ENCODE results near the gene BICDL2.

The BICDL2 gene

DNA sequence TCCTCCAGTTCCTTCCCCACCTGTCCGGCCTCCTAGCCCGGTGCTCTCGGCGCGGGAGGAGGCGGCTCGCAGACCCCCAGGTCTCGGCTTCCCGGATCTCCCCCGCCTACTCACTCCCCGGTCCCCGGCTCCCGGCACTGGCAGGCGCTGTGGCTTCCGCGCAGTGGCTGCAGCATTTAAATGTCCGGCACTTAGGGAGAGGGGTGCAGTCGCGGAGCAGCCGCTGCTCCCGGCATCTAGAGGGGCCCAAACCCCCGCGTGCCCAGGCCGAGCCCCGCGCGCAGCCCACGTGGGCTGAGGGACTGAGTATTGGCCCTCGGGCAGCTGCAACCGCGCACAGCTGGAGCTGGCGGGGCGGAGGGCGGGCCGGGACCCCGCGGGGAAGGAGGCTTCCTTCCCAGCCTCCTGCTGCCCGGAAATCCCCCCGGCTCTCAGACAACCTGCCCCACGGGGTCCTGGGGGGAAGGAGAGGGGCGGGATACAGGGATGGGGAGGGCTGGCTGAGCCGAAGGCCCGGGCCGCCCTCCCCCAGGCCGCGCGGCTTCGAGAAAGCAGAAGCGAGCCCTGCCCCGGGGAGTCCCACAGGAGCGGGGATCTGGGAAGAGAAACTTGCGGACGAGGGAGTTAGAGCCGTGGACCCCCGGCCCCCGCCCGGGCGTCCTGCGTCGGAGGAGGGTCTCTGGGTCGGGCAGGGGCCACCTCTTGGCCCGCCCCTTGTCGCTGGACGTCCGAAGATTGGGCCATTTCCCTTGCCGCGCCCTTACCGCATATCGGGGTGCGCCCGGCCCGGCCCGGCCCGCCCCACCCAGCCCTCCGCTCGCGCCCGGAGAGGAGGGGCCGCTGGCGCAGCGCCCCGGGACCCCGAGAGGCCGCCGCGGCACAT, 9.3 kb upstream of the BICDL2 start, which contains the start of gene MMP25:
MMP25 (plus strand) TSS at position 804 of the 883 bp plus-strand sequence. CDS start 357 bp downstream, outside the sequence.
- FAIRE-seq = no peak

DNA sequence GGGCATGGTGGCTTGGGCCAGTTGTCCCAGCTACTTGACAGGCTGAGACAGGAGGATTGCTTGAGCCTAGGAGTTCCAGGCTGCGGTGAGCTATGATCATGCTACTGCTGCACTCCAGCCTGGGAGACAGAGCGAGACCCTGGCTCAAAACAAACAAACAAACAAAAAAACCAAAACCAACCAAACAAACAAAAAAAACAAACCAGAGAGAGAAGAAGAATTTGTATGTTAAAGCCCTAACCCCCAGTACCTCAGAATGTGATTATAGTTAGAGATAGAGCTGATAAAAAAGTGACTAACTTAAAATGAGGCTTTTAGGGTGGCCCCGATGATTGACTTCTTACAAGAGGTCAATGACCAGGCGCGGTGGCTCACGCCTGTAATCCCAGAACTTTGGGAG, 8.0 kb upstream of the BICDL2 start:
- no peak for FAIRE-seq

DNA sequence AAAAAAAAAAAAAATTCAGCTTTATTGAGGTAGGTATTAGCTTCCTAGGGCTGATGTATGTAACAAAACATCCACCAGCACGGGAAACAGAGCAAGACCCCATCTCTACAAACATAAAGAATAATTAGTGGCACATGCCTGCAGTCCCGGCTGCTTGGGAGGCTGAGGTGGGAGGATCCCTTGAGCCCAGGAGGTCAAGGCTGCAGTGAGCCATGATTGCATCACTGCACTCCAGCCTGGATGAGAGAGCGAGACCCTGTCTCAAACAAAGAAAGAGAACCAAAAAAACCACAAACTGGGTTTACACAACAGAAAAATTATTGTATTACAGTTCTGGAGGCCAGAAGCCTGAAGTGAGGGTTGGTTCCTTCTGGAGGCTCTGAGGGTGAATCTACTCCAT, 5.6 kb upstream of the BICDL2 start:
- FAIRE-seq = no peak

DNA sequence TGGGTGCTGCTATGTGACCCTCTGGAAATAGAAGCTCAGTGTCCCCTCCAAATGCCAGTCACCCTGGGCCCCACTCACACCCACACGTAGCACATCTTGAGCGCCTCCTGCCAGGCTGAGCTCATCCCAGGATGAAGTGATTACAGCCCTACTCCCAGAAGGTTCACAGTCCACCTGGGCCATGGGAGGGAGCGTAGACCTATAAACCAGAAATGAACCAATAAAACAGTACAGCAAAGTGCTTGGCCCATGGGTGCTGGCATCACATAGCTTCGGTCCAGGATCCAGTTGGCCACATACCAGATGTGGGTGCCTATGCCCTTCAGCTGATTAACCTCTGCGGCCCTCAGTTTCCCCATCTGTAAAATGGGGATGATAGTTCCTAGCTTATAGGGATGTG, 2.2 kb upstream of the BICDL2 start:
- no peak for FAIRE-seq

DNA sequence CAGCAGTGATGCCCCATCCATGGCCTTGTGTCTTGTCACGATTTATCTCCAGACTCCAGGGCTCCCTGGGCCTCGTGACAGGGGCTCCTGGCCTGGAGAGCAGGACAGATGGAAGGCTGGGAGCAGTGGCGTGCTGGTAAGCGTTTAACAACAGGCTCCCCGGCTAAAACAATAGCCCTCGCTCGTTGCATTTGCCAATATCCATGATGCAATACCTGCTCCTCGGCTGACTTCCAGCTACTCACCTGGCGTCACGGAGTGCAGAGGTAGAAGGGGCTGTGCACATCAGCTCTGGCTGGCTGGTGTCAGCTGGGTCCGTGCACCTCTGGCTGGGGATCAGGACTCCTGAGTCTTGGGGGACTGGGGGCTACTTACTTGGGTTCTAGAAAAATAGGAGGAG, 1.5 kb upstream of the BICDL2 start:
- FAIRE-seq = no peak

DNA sequence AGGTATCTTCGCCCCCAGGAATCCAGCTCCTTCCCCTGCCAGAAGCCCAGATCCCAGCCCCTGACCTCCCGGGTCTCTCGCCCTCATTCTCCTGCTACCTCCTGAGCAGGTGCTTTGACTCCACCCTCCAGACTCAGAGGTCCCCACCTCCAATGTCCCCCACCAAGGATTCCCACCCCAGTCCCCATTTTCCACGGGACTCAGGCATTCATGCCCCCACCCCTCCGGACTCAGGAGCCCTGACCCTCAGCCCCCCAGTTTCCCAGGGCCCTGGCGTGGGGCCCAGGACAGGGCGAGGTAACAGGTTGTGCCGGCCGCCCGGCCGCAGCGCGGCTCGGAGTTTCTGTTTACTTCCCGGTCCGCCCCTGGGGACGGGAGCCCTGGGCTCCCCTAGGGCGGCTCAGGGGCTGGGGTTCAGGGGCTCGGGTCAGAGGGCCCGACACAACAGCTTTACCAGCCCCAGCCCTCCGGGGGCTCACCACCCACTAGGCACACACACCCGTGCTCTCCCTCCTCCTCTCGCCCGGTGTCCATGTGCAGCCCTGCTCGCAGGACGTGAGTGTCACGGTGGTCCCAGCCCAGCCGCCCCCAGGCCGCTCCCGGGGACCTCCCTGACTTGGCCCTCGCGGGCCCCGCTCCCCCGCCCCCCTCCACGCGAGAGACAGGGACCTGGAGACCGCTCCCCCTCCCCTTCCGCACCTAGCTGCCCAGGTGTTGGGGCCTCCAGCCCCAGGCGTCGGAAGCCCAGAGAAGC, 595 bp downstream of the BICDL2 start:
- no peak for FAIRE-seq

DNA sequence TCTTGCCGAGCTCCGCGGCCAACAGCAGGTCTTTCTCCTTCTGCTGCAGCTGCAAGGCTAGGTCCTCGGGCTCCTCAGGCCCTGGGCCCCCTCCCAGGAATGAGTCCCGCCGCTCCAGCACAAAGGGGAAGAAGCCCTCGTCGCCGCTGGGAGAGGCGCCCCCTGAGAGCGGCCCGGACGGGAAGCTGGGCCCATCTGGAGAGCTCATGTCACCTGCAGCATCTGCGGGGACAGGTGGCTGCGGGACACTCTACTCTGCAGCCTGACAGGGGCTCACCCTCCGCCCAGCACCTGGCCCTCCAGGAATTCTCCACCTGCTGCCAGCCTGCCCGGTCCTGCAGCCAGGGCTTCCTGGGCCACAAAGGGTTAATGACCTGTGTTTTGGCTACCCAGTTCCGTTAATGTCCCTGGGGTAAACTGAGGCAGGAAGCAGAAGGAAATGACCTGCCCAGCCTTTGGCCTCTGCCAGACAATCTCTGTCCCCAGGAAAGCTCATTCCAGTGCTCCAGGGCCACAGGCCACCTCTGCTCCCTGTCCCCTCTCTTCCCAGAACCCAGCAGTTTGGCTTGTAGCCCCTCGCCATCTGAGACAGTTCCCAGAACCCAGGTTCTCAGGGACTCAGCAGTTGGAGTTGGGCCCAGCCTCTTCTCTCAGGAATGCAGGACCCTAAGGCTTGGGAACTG, 1.3 kb downstream of the BICDL2 start:
- FAIRE-seq = no peak

DNA sequence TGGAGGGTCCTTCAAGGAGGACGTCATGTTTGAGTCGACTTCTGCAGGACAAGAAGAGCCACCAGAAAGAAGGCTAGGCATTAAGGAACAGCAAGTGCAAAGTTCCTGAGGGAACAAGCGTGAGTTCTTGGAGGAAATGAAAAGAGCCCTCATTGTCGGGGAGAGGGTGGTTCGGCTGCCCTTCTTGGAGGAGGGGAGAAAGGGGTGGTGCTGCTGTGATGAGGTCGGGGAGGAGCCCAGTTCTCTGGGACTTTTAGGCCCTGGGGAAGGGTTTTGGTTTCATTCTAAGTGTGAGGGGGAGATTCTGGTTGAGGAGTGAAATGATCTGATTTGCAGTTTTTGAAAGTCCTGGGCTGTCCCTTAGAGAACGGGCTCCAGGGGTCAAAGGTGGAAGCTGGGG, 4.1 kb downstream of the BICDL2 start:
- FAIRE-seq = no peak

DNA sequence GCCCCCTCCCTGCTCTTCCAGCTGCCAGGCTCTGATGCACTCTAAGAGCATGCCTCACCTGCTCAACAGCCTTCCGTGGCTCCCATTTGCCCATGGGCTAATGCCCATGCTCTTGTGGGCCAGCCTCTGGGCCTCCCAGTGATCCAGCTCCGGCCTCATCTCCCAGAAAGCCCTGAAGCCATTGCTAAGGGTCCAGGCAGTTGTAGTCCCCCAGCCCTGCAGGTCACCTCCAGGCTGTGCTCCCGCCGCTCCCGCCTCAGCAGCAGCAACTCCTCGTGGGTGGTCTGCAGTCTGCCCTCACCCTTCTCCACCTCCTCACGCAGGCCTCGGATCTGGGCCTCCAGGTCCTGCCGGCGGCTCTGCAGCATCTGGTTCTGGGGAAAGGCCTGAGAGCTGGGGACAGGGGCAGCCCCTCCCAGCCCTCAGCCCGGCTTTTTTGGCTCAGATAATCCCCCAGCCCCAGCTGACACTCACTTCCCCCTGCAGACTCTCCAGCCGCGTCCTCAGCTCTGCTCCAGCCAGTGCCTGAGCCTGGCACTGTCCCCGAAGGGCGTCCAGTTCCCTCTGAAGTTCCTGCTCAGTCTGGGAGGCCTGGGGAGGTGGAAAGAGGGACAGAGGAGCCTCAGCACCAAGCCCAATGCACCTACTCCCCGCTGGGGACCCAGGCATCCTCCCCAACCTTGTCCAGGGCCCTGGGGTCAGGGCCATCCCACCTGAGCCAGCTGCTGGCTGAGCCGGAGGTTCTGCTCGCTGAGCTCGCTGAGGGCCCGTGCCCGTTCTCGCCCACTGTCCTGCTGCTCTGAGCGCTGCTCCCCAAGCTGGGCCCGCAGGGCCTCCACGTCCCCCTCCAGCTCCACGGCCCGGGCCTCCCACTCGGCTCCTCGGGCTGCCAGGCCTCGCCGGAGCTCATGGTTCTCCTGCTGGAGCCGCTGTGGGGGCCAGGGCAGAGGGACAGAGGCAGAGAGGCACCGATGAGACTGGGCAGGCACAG, 6.2 kb downstream of the BICDL2 start:
- FAIRE-seq = no peak

DNA sequence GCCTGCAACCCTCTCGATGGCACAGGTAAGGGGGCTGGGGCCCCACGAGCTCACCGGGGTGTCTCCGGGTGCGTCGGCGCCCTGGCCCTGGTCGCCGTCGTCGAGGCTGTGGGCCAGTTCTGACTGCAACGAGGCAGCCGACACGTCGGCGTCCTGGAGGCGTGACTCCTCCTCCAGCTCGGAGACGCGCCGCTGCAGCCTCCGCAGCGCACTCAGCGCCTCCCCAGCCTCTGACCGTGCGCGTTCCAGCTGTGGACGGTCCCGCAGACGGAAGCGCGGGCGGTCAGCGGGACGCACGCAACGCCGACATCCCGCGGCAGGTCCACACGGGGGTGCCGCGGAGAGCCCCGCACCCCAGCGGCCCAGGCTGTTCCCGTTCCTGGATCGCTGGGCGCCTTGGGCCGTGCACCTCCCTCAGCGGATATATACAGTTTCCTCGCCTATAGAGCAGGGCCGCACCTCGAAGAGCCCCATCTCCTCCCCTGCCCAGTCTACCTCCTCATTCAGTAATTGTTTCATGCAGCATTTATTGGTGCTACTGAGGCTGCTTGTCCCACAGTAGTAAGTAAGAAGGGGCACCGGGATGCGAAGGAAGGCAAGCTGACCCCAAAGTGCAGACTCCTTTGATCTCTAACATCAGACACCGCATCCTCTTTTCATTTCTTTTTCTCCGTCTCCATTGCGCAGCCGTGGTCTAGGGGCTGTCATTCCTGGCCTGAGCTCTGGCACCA, 7.1 kb downstream of the BICDL2 start:
- no peak for FAIRE-seq

DNA sequence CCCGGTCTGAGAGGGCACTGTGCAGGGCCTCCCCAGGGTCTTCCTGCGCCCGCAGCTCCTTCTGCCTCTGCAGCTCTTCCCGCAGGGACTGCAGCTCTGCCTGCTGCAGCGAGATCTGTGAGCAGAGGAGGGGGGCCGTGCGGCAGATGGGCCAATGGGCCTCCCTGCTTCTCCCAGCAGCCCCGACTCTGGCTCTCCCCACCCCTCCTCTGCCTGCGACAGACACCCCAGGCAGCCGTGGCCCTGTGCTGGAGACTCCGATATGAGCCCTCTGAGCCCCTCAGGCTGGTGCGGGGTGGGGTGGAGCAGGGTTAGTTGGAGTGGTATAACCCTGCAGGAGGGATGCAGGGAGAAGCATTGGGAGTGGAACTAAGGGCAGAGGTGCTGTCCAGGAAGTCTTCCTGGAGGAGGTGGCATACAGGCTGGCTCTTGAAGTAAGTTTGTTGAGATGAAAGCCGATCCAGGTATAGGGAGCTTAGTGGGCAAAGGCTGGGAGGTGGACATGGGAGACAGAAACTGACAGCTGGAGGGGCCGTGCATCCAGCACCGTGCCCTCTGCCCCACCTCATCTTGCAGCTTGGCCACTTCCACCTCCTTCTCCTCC, 7.9 kb downstream of the BICDL2 start:
- FAIRE-seq = no peak

DNA sequence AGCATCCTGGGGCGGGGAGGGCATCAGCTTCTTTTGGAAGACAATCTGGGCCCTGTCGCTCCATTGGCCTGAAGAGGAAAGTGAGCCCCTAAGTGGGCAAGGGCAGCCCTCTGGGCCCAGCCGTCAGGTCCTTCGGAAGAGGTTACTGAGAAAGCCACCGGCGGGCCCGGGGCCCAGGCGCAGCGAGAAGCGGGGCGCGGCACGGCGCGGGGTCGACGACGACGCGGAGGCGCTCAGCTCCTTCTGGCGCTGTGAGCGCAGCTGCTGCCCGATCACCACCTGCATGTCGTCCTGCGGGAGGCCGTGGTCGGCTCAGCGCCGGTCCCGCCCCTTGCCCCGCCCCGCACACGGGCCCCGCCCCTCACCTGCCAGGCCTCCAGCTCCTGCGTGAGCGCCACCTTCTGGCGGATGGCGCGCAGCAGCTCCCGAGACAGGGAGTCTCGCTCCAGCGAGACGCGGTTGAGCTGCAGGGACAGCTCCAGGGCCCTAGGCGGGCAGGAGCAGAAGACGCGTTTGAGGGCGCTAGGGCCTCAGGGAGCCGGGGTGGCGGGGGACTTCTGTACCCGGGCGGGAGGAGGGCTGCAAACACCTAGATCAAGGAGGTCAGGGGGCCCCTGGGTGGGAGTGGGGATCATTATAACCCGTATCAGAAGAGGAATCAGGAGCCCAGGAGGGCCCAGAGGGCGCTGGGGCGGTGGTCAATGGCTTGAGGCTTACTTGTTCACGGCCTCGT, 8.6 kb downstream of the BICDL2 start:
- FAIRE-seq = no peak

DNA sequence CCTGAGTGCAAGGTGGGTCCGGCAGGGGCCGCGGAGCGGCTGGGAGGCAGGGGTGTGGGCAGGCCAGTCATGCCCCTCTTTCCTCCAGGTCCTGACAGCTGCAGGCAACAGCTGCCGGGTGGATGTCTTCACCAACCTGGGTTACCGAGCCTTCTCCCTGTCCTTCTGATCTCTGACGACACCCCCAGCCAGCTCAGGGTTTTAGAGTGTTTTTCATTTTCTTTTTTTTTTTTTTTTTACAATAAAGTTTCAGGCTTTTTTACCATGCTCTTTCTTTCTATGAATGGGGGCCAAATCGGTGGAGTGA, 9.3 kb downstream of the BICDL2 start:
- FAIRE-seq = no peak

DNA sequence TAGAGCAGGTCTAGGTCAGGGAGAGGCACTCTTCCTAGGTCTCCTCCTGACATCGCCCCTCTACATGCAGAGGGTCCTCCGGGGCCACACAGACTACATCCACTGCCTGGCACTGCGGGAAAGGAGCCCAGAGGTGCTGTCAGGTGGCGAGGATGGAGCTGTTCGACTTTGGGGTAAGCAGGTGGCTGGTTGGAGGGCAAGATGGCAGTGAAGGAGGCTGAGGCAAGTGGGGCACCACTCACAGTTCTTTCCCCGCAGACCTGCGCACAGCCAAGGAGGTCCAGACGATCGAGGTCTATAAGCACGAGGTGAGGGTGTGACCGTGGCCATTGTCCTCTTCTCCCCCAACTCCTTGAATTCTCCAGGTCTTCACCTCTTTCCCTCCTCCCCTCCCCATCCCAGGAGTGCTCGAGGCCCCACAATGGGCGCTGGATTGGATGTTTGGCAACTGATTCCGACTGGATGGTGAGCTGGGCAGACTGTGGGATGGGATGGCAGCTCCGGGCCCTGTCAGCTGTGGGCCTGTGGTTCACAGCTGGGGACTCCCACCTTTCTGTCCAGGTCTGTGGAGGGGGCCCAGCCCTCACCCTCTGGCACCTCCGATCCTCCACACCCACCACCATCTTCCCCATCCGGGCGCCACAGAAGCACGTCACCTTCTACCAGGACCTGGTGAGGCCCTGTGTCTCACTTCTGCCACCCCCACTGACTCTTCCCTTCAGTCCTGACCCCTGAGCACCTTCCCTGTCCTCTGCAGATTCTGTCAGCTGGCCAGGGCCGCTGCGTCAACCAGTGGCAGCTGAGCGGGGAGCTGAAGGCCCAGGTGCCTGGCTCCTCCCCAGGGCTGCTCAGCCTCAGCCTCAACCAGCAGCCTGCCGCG, 9.9 kb downstream of the BICDL2 start:
- FAIRE-seq = no peak

DNA sequence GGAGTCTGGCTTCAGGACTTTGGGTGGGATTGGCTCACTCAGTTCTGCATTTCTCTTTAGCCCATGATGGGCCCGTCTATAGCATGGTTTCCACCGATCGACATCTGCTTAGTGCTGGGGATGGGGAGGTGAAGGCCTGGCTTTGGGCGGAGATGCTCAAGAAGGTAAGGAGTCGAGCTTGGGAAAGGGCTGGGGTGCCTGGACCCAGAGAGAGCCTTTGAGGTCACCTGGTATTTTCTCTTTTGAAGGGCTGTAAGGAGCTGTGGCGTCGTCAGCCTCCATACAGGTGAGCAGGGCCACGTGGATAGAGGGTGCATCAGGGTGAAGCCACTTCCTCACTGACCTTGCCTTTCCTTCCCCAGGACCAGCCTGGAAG, 10.8 kb downstream of the BICDL2 start:
- no peak for FAIRE-seq

DNA sequence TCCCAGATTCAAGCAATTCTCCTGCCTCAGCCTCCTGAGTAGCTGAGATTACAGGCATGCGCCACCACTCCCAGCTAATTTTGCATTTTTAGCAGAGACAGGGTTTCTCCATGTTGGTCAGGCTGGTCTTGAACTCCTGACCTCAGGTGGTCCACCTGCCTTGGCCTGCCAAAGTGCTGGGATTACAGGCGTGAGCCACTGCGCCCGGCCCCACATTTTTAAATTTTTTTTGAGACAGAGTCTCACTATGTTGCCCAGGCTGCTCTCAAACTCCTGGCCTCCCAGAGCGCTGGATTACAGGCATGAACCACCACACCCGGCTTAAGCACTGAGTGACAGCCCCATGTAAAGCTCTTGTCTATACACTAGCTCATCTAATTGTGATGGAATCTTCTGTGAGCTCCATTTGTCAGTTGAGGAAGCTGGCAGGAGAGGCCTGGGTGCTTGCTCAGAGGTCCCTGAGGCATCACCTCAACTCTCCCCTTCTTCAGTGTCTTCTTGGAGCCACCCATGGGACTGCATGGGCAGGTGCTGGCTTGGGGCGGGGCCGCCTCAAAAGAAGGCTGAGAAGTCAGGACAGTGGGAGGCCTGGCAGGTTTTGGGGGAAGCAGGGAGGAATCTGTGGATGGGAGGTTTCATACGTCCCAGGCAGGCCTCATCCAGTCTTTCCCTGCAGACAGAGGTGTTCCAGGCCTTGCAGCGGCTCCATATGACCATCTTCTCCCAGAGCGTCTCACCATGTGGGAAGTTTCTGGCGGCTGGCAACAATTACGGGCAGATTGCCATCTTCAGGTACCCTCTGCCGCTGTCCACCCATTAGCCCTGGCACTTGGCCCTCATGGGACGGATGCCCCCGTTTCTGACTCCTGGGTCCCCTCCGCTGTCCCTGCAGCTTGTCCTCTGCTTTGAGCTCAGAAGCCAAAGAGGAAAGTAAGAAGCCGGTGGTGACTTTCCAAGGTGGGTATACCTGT, 11.4 kb downstream of the BICDL2 start:
- FAIRE-seq = no peak

DNA sequence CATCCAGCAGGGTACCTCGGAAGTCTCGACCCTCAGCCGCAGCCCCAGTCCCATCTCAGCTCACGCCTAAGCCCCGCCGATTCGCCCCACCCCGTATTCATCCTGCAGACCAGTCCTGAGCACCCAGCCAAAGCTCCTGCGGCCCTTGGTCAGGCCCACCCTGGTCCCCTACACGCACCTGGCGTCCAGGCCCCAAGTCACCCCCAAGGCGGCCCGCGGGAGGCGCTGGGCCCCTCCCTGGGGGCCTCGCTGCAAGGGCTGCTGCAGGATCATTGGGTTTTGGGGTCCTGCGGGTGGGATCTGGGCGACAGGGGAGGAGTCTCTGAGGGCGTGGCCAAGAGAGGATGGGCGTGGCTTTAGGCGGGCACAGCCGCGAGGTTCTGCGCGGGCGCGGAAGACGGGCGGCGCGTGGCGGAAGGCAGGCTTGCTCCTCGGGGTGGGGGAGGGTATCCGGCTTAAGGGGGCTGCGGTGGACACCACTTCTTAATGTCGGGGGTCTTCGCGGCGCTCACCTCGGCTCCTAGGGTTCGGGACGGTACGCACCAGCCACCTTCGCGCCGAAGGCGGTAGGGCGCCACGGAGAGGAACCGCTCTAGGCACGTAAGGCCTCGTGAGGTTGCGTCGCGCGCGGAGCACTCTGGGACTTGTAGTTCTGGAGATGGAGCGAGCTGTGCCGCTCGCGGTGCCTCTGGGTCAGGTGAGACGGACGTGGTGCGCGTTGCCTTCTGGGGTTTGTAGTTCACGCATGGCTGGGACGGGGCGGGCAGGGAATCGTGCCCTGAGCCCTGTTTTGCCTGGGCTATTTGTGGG, 12.9 kb downstream of the BICDL2 start, which contains the start of the genes HCFC1R1 and THOC6:
HCFC1R1 (minus strand) TSS at position 274 of the 810 bp plus-strand sequence; CDS start at position 273, 1 bp downstream.
THOC6 (plus strand) TSS at position 367 of the 810 bp plus-strand sequence; CDS start at position 659, 292 bp downstream.
- FAIRE-seq = no peak

All from islet of Langerhans (tissue), 1 donor.